Type B pancreatic cell (in vitro differentiated cells): ENCODE measurements around the gene MYO18A. TPM values are rescaled to one million over a fixed set of nuclear protein-coding genes. Genes with fewer than 3 reads are reported as not detected.
"Not testable (repeated sequence)": the region's sequence is repeated elsewhere in the genome, so short reads cannot be mapped to it uniquely, and the experiment has no call there.

Experiments
- DNase-seq: peaks from one replicate; pipeline ENCODE4 v3.0.0; 2021; ENCODE audit warnings: mixed read lengths; ENCODE audit not compliant: unreplicated experiment; ENCODE audit errors: extremely low spot score
- H3K27ac Mint-ChIP-seq: 2 replicates; pipeline ENCODE4 v1.8.0; 2021; ENCODE audit warnings: mild to moderate bottlenecking, mixed read lengths
- H3K27me3 Mint-ChIP-seq: 2 replicates; pipeline ENCODE4 v1.8.0; 2021; ENCODE audit warnings: mixed read lengths
- H3K36me3 Mint-ChIP-seq: 2 replicates; pipeline ENCODE4 v1.8.0; 2021; ENCODE audit warnings: mixed read lengths
- H3K4me1 Mint-ChIP-seq: one replicate; pipeline ENCODE4 v1.8.0; 2021; ENCODE audit warnings: mixed read lengths; ENCODE audit not compliant: unreplicated experiment
- H3K4me3 Mint-ChIP-seq: 2 replicates; pipeline ENCODE4 v1.8.0; 2021; ENCODE audit warnings: mild to moderate bottlenecking, mixed read lengths
- H3K9me3 Mint-ChIP-seq: 2 replicates; pipeline ENCODE4 v1.8.0; 2021; ENCODE audit warnings: mixed read lengths
- CTCF ChIP-seq: fragments of 200-600 bp; sonication (generic); conservative IDR thresholded peaks from 2 replicates; pipeline ENCODE4 v1.5.0; 2021; ENCODE audit warnings: antibody characterized with exemption, mild to moderate bottlenecking
- total RNA-seq: library from RNA; stranded (reverse); gene quantifications from 2 replicates; pipeline ENCODE4 v1.2.1, GENCODE V29; 2021; ENCODE audit warnings: low replicate concordance

The MYO18A gene
- total RNA-seq, 1 donor from 2014 or later: 46.6 TPM

- Mint-ChIP-seq H3K4me3 (no peak overlapping the region), H3K9me3 (no peaks in the 10 kb centered on the region), H3K4me1 (peaks cover 20% of the 10 kb centered on the region), H3K27ac (no peak overlapping the region), H3K36me3 (peaks cover 5% of the 10 kb centered on the region), H3K27me3 (no peaks in the 10 kb centered on the region)
- no peak for TF ChIP-seq CTCF
- no peak for DNase-seq
Measured at GRCh38 chr17:29175349-29175748, 4.8 kb downstream of the MYO18A start.

DNA sequence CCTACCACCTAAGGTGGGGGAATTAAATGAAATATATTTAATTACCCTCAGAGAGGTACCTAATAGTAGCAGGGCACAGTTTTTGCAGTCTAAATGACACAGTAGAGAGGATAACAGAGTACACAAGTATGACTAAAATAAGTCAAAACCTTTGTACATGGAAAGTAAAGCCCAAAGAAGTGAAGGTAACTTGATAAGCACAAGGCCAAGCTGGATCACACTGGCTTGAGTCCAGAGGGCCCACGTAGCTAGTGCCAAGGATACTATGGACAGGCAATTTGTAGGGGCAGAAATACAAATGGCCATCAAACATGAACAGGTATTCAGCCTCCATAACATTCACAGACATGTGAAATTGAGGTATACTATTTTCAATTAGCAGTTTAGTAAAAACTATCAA is 7.6 kb downstream of the MYO18A start:
- no peak overlapping the region for H3K4me3 Mint-ChIP-seq
- H3K27me3 Mint-ChIP-seq: no peaks in the 10 kb centered on the region
- H3K4me1 Mint-ChIP-seq: peaks cover 14% of the 10 kb centered on the region
- TF ChIP-seq CTCF: no peak
- no peaks in the 10 kb centered on the region for H3K9me3 Mint-ChIP-seq
- peaks cover 9% of the 10 kb centered on the region for H3K36me3 Mint-ChIP-seq
- DNase-seq: no peak
- no peak overlapping the region for H3K27ac Mint-ChIP-seq

DNA sequence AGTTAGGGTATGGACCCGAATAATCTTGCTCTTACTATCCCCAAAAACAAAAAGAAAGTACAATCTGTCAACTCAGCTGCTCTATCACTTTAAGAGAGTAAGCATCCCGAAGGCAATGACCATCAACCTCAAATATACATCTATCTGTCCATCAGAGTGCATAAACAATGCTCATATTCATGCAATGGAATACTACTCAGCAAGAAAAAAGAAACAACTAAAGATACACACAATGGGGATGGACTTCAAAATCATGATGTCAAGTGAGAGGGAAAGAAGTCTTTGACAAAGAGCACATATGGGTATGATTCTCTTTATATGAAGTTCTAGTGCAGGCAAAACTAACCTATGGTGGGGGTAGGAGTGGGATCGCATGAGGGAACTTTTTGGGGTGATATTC is 9.5 kb downstream of the MYO18A start:
- H3K9me3 Mint-ChIP-seq: no peaks in the 10 kb centered on the region
- no peak for DNase-seq
- peaks cover 13% of the 10 kb centered on the region for H3K36me3 Mint-ChIP-seq
- H3K4me3 Mint-ChIP-seq: no peak overlapping the region
- no peaks in the 10 kb centered on the region for H3K27me3 Mint-ChIP-seq
- H3K27ac Mint-ChIP-seq: no peak overlapping the region
- peaks cover 6% of the 10 kb centered on the region for H3K4me1 Mint-ChIP-seq
- TF ChIP-seq CTCF: no peak

DNA sequence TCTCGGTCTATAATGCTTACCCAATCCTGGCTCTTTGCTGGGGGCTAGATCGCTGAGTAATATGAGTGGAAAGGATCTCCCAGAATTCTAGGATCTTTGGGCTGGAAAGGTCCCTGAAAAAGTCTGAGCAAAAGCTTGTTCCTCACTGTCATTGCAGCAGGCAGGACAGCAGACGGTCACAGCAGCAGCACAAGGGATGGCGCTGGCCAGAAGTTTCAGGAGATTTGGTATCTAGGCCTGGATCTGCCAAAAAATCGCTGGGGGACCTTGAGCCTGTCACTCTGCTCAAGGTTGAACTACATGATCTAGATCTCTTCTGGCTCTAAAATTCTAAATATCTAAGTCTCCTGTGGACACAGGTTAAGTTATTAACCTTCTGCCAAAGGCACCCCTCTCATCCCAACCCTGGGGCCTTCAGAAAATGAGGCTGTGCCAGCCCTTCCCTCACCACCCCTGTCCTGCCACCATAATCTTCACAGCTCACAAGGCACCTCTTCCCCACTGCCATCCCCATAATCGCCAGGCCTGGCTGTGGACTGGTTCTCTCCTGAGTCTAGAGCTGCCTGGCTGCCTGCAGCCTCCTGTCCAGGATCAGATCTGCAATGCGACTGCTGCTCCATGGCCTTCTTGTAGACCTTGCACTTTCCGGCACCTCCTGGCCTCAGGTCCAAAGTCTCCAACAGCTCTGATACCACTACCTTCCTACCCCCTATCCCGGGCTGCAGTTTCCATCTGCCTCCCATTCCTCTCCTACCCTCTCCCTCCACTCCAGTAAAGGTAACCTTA is 10.2 kb downstream of the MYO18A start:
- TF ChIP-seq CTCF: no peak
- Mint-ChIP-seq H3K27me3 (no peaks in the 10 kb centered on the region), H3K4me3 (no peak overlapping the region), H3K36me3 (peaks cover 15% of the 10 kb centered on the region), H3K9me3 (no peaks in the 10 kb centered on the region), H3K4me1 (peaks cover 6% of the 10 kb centered on the region), H3K27ac (no peak overlapping the region)
- DNase-seq: no peak

DNA sequence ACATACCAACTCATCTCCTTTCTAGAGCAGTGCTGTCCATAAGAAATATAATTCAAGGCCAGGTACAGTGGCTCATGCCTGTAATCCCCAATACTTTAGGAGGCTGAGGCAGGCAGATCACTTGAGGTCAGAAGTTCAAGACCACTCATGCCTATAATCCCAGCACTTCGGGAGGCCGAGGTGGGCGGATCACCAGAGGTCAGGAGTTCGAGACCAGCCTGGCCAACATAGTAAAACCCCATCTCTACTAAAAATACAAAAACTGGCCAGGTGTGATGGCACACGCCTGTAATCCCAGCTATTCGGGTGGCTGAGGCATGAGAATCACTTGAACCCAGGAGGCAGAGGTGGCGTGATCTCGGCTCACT is 11.5 kb downstream of the MYO18A start:
- DNase-seq, H3K4me3 Mint-ChIP-seq, H3K27ac Mint-ChIP-seq, H3K27me3 Mint-ChIP-seq, H3K9me3 Mint-ChIP-seq, H3K4me1 Mint-ChIP-seq: not testable (repeated sequence)
- H3K36me3 Mint-ChIP-seq: peaks cover 19% of the 10 kb centered on the region

GRCh38 chr17:29168079-29168758 is 12.0 kb downstream of the MYO18A start:
- H3K27me3 Mint-ChIP-seq: no peaks in the 10 kb centered on the region
- no peak for DNase-seq
- peaks cover 19% of the 10 kb centered on the region for H3K36me3 Mint-ChIP-seq
- H3K27ac Mint-ChIP-seq: no peak overlapping the region
- H3K9me3 Mint-ChIP-seq: no peaks in the 10 kb centered on the region
- peaks cover 6% of the 10 kb centered on the region for H3K4me1 Mint-ChIP-seq
- no peak for TF ChIP-seq CTCF
- H3K4me3 Mint-ChIP-seq: no peak overlapping the region
